Hepatocyte (in vitro differentiated cells): ENCODE results near the gene NBPF1.
"Not testable (repeated sequence)": the region's sequence is repeated elsewhere in the genome, so short reads cannot be mapped to it uniquely, and the experiment has no call there.

Experiments used
- CTCF ChIP-seq: fragments of 200-600 bp; sonication (generic); IDR thresholded peaks from 2 replicates; pipeline ENCODE4 v1.5.1; 2016; ENCODE audit warnings: antibody characterized with exemption, mild to moderate bottlenecking; ENCODE audit not compliant: poor library complexity
- EZH2 ChIP-seq: fragments of 200-600 bp; sonication (generic); IDR thresholded peaks from 2 replicates; pipeline ENCODE4 v1.6.1; 2016; ENCODE audit warnings: antibody characterized with exemption, mild to moderate bottlenecking, borderline replicate concordance
- EZH2phosphoT487 ChIP-seq: fragments of 200-600 bp; sonication (generic); IDR thresholded peaks from one replicate; pipeline ENCODE4 v1.6.1; 2018; ENCODE audit warnings: antibody characterized with exemption, mild to moderate bottlenecking, low read depth, moderate library complexity; ENCODE audit not compliant: unreplicated experiment, severe bottlenecking

GRCh38 chr1:16591845-16592244, 21.5 kb downstream of the NBPF1 start:
- peak; percentile 30 for TF ChIP-seq CTCF
- TF ChIP-seq EZH2, EZH2phosphoT487: not testable (repeated sequence)
